Progenitor cell of endocrine pancreas (in vitro differentiated cells): ENCODE results near the gene ZNF438. TPM values are rescaled to one million over a fixed set of nuclear protein-coding genes. Genes with fewer than 3 reads are reported as not detected.

Experiments used
- DNase-seq: peaks from one replicate; pipeline ENCODE4 v3.0.0; 2021; ENCODE audit warnings: low spot score; ENCODE audit not compliant: unreplicated experiment
- H3K27ac Mint-ChIP-seq: 2 replicates; pipeline ENCODE4 v1.8.0; 2021; ENCODE audit warnings: mild to moderate bottlenecking, moderate library complexity, mixed read lengths
- H3K27me3 Mint-ChIP-seq: 2 replicates; pipeline ENCODE4 v1.8.0; 2021; ENCODE audit warnings: mixed read lengths
- H3K36me3 Mint-ChIP-seq: 2 replicates; pipeline ENCODE4 v1.8.0; 2022; ENCODE audit warnings: mixed read lengths; ENCODE audit not compliant: insufficient read depth
- H3K4me1 Mint-ChIP-seq: 2 replicates; pipeline ENCODE4 v1.8.0; 2021; ENCODE audit warnings: low read depth, mixed read lengths
- H3K4me3 Mint-ChIP-seq: 2 replicates; pipeline ENCODE4 v1.8.0; 2021; ENCODE audit warnings: low read depth, mild to moderate bottlenecking, moderate library complexity, mixed read lengths
- H3K9me3 Mint-ChIP-seq: 2 replicates; pipeline ENCODE4 v1.8.0; 2021; ENCODE audit warnings: low read depth, mixed read lengths
- CTCF ChIP-seq: fragments of 200-600 bp; sonication (generic); IDR thresholded peaks from one replicate; pipeline ENCODE4 v1.5.0; 2021; ENCODE audit warnings: antibody characterized with exemption, mild to moderate bottlenecking; ENCODE audit not compliant: unreplicated experiment
- total RNA-seq: library from RNA; stranded (reverse); gene quantifications from 2 replicates; pipeline ENCODE4 v1.2.1, GENCODE V29; 2021

ZNF438 gene
- total RNA-seq, 1 donor from 2014 or later: 6.6 TPM

- DNase-seq: no peak
- peaks cover 5% of the 10 kb centered on the region for H3K4me1 Mint-ChIP-seq
- no peak overlapping the region for H3K4me3 Mint-ChIP-seq
- H3K9me3 Mint-ChIP-seq: peaks cover 3% of the 10 kb centered on the region
- H3K36me3 Mint-ChIP-seq: no peaks in the 10 kb centered on the region
- H3K27ac Mint-ChIP-seq: peak overlapping the region; percentile 22
- no peaks in the 10 kb centered on the region for H3K27me3 Mint-ChIP-seq
- no peak for TF ChIP-seq CTCF
Observed at GRCh38 chr10:31074722-31075086, 43.0 kb upstream of the ZNF438 start.

GRCh38 chr10:31073996-31074721, 42.5 kb upstream of the ZNF438 start:
- no peak overlapping the region for H3K27ac Mint-ChIP-seq
- H3K27me3 Mint-ChIP-seq: peaks cover 3% of the 10 kb centered on the region
- no peak for TF ChIP-seq CTCF
- no peak for DNase-seq
- no peaks in the 10 kb centered on the region for H3K36me3 Mint-ChIP-seq
- peaks cover 3% of the 10 kb centered on the region for H3K9me3 Mint-ChIP-seq
- H3K4me3 Mint-ChIP-seq: no peak overlapping the region
- H3K4me1 Mint-ChIP-seq: peaks cover 5% of the 10 kb centered on the region

- peaks cover 3% of the 10 kb centered on the region for H3K9me3 Mint-ChIP-seq
- no peaks in the 10 kb centered on the region for H3K36me3 Mint-ChIP-seq
- no peak overlapping the region for H3K4me3 Mint-ChIP-seq
- H3K27ac Mint-ChIP-seq: no peak overlapping the region
- H3K27me3 Mint-ChIP-seq: peaks cover 7% of the 10 kb centered on the region
- TF ChIP-seq CTCF: no peak
- DNase-seq: no peak
- peaks cover 5% of the 10 kb centered on the region for H3K4me1 Mint-ChIP-seq
Observed at GRCh38 chr10:31073211-31073610, 41.5 kb upstream of the ZNF438 start.

GRCh38 chr10:31072451-31072850, 40.8 kb upstream of the ZNF438 start:
- no peak for TF ChIP-seq CTCF
- DNase-seq: no peak
- Mint-ChIP-seq H3K9me3 (peaks cover 3% of the 10 kb centered on the region), H3K27ac (no peak overlapping the region), H3K4me3 (no peak overlapping the region), H3K36me3 (no peaks in the 10 kb centered on the region), H3K27me3 (peaks cover 7% of the 10 kb centered on the region), H3K4me1 (peaks cover 5% of the 10 kb centered on the region)

- DNase-seq: no peak
- no peak for TF ChIP-seq CTCF
- no peaks in the 10 kb centered on the region for H3K36me3 Mint-ChIP-seq
- peaks cover 7% of the 10 kb centered on the region for H3K27me3 Mint-ChIP-seq
- H3K4me1 Mint-ChIP-seq: peaks cover 5% of the 10 kb centered on the region
- H3K27ac Mint-ChIP-seq: no peak overlapping the region
- H3K9me3 Mint-ChIP-seq: no peaks in the 10 kb centered on the region
- H3K4me3 Mint-ChIP-seq: no peak overlapping the region
Observed at GRCh38 chr10:31071232-31072005, 39.8 kb upstream of the ZNF438 start.
